Activated CD8-positive, alpha-beta memory T cell treated with anti-CD3 and anti-CD28 coated beads for 48 hours (primary cell): Measurements from ENCODE around the gene NELFCD.

Source experiments
- DNase-seq, 3 experiments: peaks; one replicate each; pipeline ENCODE4 v3.0.0-alpha.2; 2020; ENCODE audit warnings: low read depth in 2 of 3, low spot score in 2 of 3

The NELFCD gene

DNA sequence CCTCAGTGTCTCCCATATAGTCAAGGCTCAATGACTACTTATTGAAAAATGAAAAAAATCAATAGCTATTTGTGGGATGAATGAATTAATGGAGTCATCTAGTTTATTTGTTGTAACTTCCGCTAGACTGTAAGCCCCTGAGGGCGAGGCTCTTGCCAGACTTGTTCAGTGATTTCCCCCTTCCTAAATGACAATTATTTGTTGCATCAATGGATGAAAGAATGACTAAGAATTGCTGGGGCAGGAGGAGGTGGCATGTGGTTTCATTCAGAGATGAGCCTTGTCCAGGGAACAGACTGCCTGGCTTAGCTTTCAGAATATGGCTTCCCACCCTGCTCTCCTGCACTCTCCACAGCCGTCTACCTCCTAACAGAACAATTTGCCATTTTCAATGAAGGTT is 62.6 kb downstream of the NELFCD start:
- no peak for DNase-seq

GRCh38 chr20:59044295-59044694 is 63.2 kb downstream of the NELFCD start:
- DNase-seq, result no peak
